ENCODE results near the gene LIMK2. TPM values are rescaled to one million over a fixed set of nuclear protein-coding genes. Genes with fewer than 3 reads are reported as not detected.

The LIMK2 gene
- total RNA-seq, 1 experiment from 2014 or later = 23.5 TPM

DNA sequence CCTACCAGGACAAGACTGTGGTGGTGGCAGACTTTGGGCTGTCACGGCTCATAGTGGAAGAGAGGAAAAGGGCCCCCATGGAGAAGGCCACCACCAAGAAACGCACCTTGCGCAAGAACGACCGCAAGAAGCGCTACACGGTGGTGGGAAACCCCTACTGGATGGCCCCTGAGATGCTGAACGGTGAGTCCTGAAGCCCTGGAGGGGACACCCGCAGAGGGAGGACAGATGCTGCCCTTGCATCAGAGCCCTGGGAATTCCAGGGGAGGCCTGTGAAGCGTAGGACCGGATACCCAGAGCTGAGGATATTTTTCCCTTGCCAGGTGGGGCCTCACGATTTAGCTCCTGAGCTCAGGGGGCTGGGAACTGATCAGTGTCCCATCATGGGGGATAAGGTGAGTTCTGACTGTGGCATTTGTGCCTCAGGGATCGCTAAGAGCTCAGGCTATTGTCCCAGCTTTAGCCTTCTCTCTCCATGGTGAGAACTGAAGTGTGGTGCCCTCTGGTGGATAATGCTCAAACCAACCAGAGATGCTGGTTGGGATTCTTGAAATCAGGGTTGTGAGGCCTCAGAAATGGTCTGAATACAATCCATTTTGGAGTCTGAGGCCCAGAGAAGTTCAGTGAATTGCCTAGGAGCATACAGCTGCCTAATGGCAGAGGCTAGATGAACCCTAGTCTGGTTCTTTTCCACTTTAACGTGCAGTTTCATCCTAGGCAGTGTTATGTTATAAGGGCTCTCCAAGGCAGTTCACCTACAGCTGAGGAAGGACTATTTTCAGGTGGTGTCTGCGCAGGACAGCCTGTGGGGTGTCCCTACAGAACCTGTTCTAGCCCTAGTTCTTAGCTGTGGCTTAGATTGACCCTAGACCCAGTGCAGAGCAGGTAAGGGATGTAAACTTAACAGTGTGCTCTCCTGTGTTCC is 60.7 kb downstream of the LIMK2 start:
- DNase-seq (ENCODE audit: low spot score) = peak; percentile 38

DNA sequence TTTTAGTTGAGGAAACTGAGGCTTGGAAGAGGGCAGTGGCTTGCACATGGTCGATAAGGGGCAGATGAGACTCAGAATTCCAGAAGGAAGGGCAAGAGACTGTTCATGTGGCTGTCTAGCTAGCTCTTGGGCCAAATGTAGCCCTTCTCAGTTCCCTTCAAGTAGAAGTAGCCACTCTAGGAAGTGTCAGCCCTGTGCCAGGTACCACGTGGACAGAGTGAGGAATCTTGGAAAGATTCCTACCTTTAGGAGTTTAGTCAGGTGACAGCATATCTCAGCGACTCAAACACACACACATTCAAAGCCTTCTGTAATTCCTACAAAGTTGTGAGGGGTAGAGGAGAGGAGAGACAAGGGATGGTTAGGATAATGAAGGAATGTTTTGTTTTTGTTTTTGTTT is 61.9 kb downstream of the LIMK2 start:
- no peak for DNase-seq (ENCODE audit: low spot score)

DNA sequence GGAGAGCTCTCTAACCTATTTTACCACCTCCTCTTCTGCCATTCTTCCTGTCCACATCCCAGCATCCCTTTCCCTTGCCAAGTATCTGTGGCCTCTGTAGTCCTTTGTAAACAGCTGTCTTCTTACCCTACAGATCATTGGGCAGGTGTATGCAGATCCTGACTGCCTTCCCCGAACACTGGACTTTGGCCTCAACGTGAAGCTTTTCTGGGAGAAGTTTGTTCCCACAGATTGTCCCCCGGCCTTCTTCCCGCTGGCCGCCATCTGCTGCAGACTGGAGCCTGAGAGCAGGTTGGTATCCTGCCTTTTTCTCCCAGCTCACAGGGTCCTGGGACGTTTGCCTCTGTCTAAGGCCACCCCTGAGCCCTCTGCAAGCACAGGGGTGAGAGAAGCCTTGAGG is 62.9 kb downstream of the LIMK2 start:
- no peak for DNase-seq (ENCODE audit: low spot score)

DNA sequence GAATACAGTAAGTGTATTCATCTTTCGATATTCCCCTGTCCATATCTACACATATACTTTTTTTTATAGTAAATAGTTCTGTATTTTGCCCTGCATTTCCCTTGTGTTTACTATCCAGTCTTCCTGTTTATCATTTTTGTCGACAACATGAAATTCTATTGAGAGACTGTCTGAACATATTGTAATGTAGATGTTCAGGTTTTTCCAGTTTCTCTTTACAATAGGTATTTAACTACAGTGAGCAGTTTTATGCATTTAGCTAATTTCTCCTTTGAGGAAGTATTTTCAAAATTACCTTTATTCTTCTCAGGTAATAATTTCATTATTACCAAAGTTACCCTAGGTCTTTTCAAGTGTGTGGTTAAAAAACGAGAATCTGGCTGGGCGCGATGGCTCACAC is 63.5 kb downstream of the LIMK2 start:
- DNase-seq (ENCODE audit: low spot score) = no peak

DNA sequence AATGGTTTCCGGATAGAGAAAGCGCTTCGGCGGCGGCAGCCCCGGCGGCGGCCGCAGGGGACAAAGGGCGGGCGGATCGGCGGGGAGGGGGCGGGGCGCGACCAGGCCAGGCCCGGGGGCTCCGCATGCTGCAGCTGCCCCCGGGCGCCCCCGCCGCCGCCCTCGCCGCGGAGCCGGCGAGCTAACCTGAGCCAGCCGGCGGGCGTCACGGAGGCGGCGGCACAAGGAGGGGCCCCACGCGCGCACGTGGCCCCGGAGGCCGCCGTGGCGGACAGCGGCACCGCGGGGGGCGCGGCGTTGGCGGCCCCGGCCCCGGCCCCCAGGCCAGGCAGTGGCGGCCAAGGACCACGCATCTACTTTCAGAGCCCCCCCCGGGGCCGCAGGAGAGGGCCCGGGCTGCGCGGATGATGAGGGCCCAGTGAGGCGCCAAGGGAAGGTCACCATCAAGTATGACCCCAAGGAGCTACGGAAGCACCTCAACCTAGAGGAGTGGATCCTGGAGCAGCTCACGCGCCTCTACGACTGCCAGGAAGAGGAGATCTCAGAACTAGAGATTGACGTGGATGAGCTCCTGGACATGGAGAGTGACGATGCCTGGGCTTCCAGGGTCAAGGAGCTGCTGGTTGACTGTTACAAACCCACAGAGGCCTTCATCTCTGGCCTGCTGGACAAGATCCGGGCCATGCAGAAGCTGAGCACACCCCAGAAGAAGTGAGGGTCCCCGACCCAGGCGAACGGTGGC is 64.5 kb downstream of the LIMK2 start:
- no peak for DNase-seq (ENCODE audit: low spot score)

DNA sequence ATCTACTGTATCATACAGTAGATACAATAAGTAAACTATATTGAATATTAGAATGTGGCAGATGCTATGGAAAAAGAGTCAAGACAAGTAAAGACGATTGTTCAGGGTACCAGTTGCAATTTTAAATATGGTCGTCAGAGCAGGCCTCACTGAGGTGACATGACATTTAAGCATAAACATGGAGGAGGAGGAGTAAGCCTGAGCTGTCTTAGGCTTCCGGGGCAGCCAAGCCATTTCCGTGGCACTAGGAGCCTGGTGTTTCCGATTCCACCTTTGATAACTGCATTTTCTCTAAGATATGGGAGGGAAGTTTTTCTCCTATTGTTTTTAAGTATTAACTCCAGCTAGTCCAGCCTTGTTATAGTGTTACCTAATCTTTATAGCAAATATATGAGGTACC is 65.6 kb downstream of the LIMK2 start:
- DNase-seq (ENCODE audit: low spot score) = no peak

DNA sequence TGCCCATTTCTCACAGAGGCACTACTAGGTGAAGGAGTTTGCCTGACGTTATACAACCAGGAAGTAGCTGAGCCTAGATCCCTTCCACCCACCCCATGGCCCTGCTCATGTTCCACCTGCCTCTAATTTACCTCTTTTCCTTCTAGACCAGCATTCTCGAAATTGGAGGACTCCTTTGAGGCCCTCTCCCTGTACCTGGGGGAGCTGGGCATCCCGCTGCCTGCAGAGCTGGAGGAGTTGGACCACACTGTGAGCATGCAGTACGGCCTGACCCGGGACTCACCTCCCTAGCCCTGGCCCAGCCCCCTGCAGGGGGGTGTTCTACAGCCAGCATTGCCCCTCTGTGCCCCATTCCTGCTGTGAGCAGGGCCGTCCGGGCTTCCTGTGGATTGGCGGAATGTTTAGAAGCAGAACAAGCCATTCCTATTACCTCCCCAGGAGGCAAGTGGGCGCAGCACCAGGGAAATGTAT is 66.1 kb downstream of the LIMK2 start:
- DNase-seq (ENCODE audit: low spot score) = no peak

DNA sequence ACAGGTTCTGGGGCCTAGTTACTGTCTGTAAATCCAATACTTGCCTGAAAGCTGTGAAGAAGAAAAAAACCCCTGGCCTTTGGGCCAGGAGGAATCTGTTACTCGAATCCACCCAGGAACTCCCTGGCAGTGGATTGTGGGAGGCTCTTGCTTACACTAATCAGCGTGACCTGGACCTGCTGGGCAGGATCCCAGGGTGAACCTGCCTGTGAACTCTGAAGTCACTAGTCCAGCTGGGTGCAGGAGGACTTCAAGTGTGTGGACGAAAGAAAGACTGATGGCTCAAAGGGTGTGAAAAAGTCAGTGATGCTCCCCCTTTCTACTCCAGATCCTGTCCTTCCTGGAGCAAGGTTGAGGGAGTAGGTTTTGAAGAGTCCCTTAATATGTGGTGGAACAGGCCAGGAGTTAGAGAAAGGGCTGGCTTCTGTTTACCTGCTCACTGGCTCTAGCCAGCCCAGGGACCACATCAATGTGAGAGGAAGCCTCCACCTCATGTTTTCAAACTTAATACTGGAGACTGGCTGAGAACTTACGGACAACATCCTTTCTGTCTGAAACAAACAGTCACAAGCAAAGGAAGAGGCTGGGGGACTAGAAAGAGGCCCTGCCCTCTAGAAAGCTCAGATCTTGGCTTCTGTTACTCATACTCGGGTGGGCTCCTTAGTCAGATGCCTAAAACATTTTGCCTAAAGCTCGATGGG is 66.7 kb downstream of the LIMK2 start:
- no peak for DNase-seq (ENCODE audit: low spot score)

DNA sequence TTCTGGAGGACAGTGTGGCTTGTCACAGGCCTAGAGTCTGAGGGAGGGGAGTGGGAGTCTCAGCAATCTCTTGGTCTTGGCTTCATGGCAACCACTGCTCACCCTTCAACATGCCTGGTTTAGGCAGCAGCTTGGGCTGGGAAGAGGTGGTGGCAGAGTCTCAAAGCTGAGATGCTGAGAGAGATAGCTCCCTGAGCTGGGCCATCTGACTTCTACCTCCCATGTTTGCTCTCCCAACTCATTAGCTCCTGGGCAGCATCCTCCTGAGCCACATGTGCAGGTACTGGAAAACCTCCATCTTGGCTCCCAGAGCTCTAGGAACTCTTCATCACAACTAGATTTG is 67.2 kb downstream of the LIMK2 start:
- DNase-seq (ENCODE audit: low spot score) = no peak

DNA sequence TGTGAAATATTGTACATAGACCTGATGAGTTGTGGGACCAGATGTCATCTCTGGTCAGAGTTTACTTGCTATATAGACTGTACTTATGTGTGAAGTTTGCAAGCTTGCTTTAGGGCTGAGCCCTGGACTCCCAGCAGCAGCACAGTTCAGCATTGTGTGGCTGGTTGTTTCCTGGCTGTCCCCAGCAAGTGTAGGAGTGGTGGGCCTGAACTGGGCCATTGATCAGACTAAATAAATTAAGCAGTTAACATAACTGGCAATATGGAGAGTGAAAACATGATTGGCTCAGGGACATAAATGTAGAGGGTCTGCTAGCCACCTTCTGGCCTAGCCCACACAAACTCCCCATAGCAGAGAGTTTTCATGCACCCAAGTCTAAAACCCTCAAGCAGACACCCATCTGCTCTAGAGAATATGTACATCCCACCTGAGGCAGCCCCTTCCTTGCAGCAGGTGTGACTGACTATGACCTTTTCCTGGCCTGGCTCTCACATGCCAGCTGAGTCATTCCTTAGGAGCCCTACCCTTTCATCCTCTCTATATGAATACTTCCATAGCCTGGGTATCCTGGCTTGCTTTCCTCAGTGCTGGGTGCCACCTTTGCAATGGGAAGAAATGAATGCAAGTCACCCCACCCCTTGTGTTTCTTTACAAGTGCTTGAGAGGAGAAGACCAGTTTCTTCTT is 67.9 kb downstream of the LIMK2 start:
- no peak for DNase-seq (ENCODE audit: low spot score)

DNA sequence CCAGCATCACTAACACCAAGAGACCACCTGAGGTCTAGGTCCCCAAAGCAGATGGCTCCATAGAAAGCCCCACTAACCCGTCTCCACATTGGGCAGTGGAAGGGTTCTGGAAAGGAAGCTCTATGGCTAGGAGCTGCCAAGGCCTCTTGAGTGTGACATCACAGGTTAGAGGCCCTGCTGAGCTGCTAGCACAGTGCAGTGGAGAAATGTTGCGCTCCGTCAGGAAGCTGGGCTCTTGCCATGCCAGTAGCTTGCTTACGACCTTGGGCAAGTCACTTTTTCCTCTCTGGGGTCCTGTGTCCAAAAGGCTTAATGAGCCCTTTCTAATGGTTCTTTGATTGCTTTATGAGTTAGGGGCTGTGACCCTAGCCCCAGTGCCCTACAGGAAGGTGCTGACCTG is 69.6 kb downstream of the LIMK2 start:
- DNase-seq (ENCODE audit: low spot score) = no peak

DNA sequence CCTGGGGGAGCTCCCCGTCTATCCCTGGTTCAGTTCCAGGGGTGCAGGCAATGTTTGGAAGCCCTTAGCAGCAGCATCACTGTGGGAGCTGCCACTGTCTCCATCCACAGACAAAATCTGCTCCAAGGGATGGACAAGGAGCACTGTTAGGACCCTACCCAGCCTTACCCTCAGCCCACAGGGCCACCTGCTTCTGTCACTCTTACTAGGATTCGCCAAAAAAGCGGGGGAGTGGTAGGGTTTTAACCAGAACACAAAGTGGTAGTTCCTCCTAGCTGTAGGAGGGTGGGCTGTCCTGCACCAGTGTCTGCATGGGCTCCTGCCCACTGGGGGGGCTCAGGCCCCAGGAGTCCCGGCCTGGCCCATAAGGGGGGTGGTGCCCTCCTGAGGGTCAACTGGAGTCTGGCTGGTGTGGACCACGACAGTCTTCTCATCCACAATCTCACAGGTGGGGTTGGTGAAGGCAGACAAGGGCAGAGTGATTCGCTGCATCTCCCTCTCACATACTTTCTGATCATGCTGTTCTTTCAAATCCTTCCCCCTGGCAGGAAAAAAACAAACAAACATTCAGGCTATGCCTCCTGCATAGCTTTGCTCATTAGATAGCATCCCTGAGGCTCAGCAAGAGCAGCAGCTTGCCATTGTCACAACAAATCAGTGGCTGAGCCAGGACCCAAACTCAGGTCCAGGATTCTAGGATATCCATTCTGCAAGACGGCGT is 70.8 kb downstream of the LIMK2 start:
- DNase-seq (ENCODE audit: low spot score) = no peak

DNA sequence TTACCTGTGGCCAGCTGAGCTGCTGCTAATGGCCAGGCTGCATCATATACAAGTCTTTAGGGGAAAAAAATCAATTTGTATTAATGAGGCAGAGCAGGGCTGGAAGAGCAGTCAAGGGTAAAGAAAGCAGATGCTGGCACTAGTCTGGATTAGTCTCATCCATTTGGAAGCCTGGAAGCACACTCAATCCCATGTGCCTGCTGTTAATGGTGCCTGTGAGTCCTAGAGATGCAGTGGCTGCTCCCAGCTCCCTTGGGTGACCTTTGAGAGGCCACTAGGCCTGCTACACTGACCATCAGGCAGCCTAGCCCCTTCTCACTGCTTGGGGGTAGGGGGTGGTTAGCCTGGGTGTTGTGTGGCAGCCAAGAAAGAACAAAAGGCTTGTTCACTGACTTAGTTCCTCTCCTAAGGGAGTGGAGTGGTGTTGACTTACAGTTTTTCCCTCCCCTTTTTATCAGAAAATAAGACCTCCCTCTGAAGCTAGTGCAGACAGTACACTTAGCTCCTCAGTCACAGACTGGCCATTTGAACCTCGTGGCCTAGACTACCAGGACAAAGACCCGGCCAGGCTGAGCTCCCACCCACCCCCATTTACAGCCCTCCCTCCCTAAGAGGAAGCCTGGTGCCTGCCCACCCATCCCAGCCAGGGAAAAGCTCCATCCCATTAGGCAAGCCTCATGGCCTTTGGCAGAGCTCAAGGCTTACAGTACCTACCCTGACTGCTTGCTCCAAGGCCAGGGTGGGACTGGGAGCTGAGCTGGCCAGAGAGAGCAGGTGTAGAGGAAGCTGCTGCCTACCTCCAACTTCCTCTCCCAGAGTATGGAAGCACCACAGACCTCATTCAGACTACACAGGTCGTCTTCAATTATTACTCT is 72.4 kb downstream of the LIMK2 start:
- DNase-seq (ENCODE audit: low spot score) = no peak

DNA sequence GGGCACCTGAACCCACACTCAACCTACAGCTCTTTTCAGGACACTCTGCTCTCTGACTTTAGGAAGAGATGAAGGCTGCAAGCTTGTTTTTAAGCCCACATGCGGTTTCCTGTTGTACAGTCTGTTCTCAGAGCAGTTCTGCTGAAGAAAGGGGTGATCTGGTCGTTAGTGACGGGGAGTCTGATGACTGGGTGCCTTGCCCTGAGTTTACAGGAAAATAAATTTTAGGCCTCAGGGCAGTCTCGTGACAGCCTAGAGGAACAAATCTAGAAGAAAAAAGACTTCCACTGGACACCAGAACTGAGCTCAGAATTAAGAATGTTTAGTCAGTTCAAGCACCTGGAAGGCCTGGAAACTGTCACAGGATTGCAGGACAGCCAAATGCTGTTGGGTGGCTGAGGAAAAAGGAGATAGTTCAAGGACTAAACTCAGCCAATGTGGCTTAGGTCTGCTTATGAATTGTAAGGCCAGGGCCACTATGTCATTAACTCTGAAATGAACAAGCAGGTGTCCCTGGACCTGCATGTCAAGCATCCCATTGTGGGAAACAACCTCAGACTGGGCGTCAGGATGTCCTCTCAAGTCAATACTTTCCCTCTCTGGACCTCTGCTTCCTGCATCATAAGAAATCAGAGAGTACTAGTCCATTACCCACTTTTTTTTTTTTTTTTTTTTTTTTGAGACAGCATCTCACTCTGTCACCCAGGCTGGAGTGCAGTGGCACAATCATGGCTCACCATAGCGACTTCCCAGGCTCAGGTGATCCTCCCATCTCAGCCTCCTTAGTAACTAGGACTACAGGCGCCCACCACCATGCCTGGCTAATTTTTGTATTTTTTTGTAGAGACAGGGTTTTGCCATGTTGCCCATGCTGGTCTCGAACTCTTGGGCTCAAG is 74.5 kb downstream of the LIMK2 start:
- DNase-seq (ENCODE audit: low spot score) = no peak

DNA sequence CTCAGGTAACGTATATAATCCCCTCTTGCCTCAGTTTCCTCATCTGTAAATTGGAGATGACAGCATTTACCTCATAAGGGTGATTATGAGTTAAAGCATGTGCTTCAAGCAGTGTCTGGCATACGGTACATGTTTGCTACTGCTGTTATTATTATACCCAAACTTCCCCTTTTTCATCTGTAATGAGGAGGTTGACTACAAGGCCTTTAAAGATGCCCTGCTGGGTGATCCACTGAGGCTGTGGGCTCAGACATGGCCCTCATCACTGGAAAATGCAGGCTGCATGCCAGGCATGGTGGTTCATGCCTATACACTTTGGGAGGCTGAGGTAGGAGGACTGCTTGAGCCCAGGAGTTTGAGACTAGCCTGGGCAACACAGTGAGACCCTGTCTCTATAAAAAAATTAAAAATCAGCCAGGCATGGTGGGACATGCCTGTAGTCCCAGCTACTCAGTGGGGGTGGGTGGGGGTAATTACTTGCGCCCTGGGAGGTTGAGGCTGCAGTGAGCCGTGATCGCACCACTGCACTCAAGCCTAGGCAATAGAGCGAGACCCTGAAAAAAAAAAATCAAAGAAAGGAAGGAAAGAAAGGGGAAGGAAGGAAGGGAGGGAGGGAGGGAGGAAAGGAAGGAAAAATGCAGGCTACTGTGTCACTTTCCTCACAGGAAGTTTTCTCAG is 75.9 kb downstream of the LIMK2 start:
- no peak for DNase-seq (ENCODE audit: low spot score)

DNA sequence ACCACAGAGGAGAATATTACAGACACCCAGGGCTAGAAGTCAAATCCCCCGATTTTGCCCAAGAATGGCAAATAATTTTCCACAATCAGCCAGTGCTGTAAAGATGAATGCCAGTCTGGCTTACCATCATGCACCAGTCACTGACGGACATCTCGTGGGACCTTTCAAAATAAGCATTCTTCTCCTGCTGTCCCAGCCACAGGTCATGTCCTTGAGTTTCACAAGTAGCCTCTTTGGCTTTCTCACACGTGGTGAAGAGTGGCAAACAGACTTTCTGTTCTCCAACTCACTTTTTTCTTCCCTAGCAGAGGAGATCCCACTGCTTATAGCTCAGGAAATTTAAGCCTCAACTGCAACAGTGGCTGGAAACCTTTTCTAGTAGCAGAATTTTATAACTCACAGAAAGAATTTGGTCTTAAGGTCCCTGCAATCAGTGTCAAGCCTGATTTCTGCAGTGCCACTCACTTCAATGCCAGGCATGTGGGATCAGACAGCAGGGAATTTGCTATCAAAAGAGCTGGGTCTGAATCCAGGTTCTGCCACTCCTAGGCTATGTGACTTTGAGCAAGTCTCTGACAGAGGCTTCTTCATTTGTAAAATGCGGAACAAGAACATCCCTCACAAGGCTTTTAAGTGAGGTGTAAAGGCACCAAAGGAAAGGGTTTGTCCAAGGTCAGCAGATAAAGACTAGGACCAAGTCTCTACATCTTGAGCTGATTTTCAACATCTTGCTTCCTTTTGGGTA is 76.6 kb downstream of the LIMK2 start:
- no peak for DNase-seq (ENCODE audit: low spot score)

DNA sequence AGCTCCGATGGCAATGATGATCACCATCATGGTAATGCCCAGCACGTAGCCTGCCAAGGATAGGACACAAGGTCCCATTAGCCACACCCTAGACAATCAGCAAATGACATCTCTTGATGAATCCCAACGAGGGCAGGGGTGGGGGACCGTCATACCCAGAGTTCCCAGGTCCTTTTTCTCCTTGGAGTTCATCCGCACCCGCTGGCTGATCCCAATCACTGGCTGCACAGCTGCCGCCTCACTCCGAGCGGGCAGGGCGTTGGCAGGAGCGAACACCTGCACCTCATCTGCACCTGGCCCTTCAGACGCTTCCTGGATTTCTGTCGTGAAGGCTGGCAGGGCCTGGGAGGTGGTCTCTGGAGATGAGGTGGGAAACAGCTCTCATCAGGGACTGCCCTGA is 77.2 kb downstream of the LIMK2 start:
- no peak for DNase-seq (ENCODE audit: low spot score)
